WTC11 (cell line): Measurements from ENCODE around the gene TM7SF3. TPM values are rescaled to one million over a fixed set of nuclear protein-coding genes. Genes with fewer than 3 reads are reported as not detected.

ENCODE experiments used
- ATAC-seq: fragments of 200-7000 bp; cut with Tn5 transposase; 2 replicates; pipeline ENCODE4 v1.10.0; 2021; ENCODE audit warnings: mild to moderate bottlenecking, moderate library complexity
- CTCF ChIA-PET: fragments of 300-600 bp; sonication (Branson Sonifier 250); formaldehyde crosslinking; loops from one replicate; lab custom pipeline; 2021; ENCODE audit warnings: antibody characterized with exemption; lab: Charles Lee
- POLR2A ChIA-PET: fragments of 350-600 bp; sonication (Branson Sonifier 250); formaldehyde crosslinking; loops from one replicate; lab custom pipeline; 2021; ENCODE audit warnings: antibody characterized with exemption; lab: Charles Lee
- DNase-seq: peaks from one replicate; pipeline ENCODE4 v3.0.0; 2021; ENCODE audit warnings: low spot score
- H3K27ac Mint-ChIP-seq: 2 replicates; pipeline ENCODE4 v1.8.0; 2021; ENCODE audit warnings: mixed read lengths
- H3K27me3 Mint-ChIP-seq: 2 replicates; pipeline ENCODE4 v1.8.0; 2021; ENCODE audit warnings: low read depth, mild to moderate bottlenecking, moderate library complexity, mixed read lengths
- H3K36me3 Mint-ChIP-seq: 2 replicates; pipeline ENCODE4 v1.8.0; 2021; ENCODE audit warnings: mixed read lengths
- H3K4me1 Mint-ChIP-seq: 2 replicates; pipeline ENCODE4 v1.8.0; 2022; ENCODE audit warnings: mixed read lengths
- H3K4me3 Mint-ChIP-seq: 2 replicates; pipeline ENCODE4 v1.8.0; 2021; ENCODE audit warnings: mild to moderate bottlenecking, moderate library complexity, mixed read lengths
- H3K9me3 Mint-ChIP-seq: 2 replicates; pipeline ENCODE4 v1.8.0; 2021; ENCODE audit warnings: mixed read lengths
- CREB1 ChIP-seq: sonication (generic); formaldehyde crosslinking; IDR thresholded peaks from 2 replicates; pipeline ENCODE4 v1.8.0; 2023; ENCODE audit warnings: mild to moderate bottlenecking, missing genetic modification reagents
- CREM ChIP-seq: sonication (generic); formaldehyde crosslinking; IDR thresholded peaks from 2 replicates; pipeline ENCODE4 v1.8.1; 2022; ENCODE audit warnings: mild to moderate bottlenecking, missing genetic modification reagents, moderate library complexity
- FOXP1 ChIP-seq: sonication (generic); formaldehyde crosslinking; IDR thresholded peaks from 2 replicates; pipeline ENCODE4 v1.8.0; 2022; ENCODE audit warnings: missing genetic modification reagents, mild to moderate bottlenecking, moderate library complexity, borderline replicate concordance
- GRHL2 ChIP-seq: fragments of 250-450 bp; sonication (Bioruptor Pico); IDR thresholded peaks from 2 replicates; pipeline ENCODE4 v1.8.0; 2022; ENCODE audit warnings: mild to moderate bottlenecking, moderate library complexity; ENCODE audit not compliant: insufficient replicate concordance, severe bottlenecking
- JAZF1 ChIP-seq: fragments of 250-450 bp; sonication (Bioruptor Pico); IDR thresholded peaks from 2 replicates; pipeline ENCODE4 v1.9.0; 2021; ENCODE audit warnings: moderate library complexity, mild to moderate bottlenecking, inconsistent platforms
- KAT7 ChIP-seq: sonication (generic); formaldehyde crosslinking; IDR thresholded peaks from 2 replicates; pipeline ENCODE4 v1.8.1; 2023; ENCODE audit warnings: missing genetic modification reagents, mild to moderate bottlenecking, borderline replicate concordance
- NR3C1 ChIP-seq: sonication (generic); formaldehyde crosslinking; conservative IDR thresholded peaks from 2 replicates; pipeline ENCODE4 v1.8.1; 2023; ENCODE audit warnings: low read depth, mild to moderate bottlenecking, missing genetic modification reagents
- PREB ChIP-seq: sonication (generic); formaldehyde crosslinking; IDR thresholded peaks from 2 replicates; pipeline ENCODE4 v1.8.1; 2022; ENCODE audit warnings: mild to moderate bottlenecking, missing genetic modification reagents, moderate library complexity, borderline replicate concordance
- RELA ChIP-seq: sonication (generic); formaldehyde crosslinking; IDR thresholded peaks from 2 replicates; pipeline ENCODE4 v1.8.1; 2022; ENCODE audit warnings: missing genetic modification reagents, mild to moderate bottlenecking, borderline replicate concordance
- SMAD3 ChIP-seq: sonication (generic); formaldehyde crosslinking; IDR thresholded peaks from 2 replicates; pipeline ENCODE4 v1.8.0; 2022; ENCODE audit warnings: missing genetic modification reagents, mild to moderate bottlenecking, borderline replicate concordance
- SOX15 ChIP-seq: fragments of 250-450 bp; sonication (Bioruptor Pico); IDR thresholded peaks from 2 replicates; pipeline ENCODE4 v1.9.0; 2021; ENCODE audit warnings: mild to moderate bottlenecking
- TEAD1 ChIP-seq: sonication (generic); formaldehyde crosslinking; IDR thresholded peaks from 2 replicates; pipeline ENCODE4 v1.8.0; 2022; ENCODE audit warnings: mild to moderate bottlenecking, missing genetic modification reagents
- ZNF232 ChIP-seq: sonication (generic); formaldehyde crosslinking; IDR thresholded peaks from 2 replicates; pipeline ENCODE4 v1.8.0; 2022; ENCODE audit warnings: mild to moderate bottlenecking, missing genetic modification reagents
- ZNF263 ChIP-seq: sonication (generic); formaldehyde crosslinking; IDR thresholded peaks from 2 replicates; pipeline ENCODE4 v1.8.1; 2022; ENCODE audit warnings: low read depth, mild to moderate bottlenecking, moderate library complexity, missing genetic modification reagents
- ZNF423 ChIP-seq: fragments of 250-450 bp; sonication (Bioruptor Pico); IDR thresholded peaks from 2 replicates; pipeline ENCODE4 v2.1.2; 2022; ENCODE audit warnings: mild to moderate bottlenecking, moderate library complexity
- ZNF425 ChIP-seq: fragments of 250-450 bp; sonication (Bioruptor Pico); conservative IDR thresholded peaks from 2 replicates; pipeline ENCODE4 v1.9.0; 2021; ENCODE audit warnings: mild to moderate bottlenecking
- ZNF671 ChIP-seq: fragments of 250-450 bp; sonication (Bioruptor Pico); IDR thresholded peaks from 2 replicates; pipeline ENCODE4 v1.8.0; 2021; ENCODE audit warnings: mild to moderate bottlenecking
- total RNA-seq: library from RNA; stranded (reverse); gene quantifications from 3 replicates; pipeline ENCODE4 v1.2.3, GENCODE V29; 2021

TM7SF3 gene
- total RNA-seq, 1 experiment from 2014 or later: 75.3 TPM

GRCh38 chr12:27008081-27008480 lies 6.1 kb downstream of the TM7SF3 start:
- H3K27me3 Mint-ChIP-seq: no peaks in the 10 kb centered on the region
- H3K27ac Mint-ChIP-seq: no peak overlapping the region
- no peak overlapping the region for H3K4me3 Mint-ChIP-seq
- DNase-seq (no peak), ATAC-seq (no peak)
- peaks cover 47% of the 10 kb centered on the region for H3K4me1 Mint-ChIP-seq
- ChIA-PET CTCF (no interaction called here), POLR2A (no interaction called here)
- TF ChIP-seq SOX15 (no peak), KAT7 (CRISPR knock-in tag) (no peak), TEAD1 (CRISPR knock-in tag) (no peak), CREB1 (CRISPR knock-in tag) (no peak), ZNF232 (CRISPR knock-in tag) (no peak), GRHL2 (CRISPR knock-in tag) (no peak), PREB (CRISPR knock-in tag) (no peak), ZNF671 (CRISPR knock-in tag) (no peak), ZNF423 (CRISPR knock-in tag) (no peak), ZNF425 (CRISPR knock-in tag) (no peak), ZNF263 (CRISPR knock-in tag) (no peak), FOXP1 (CRISPR knock-in tag) (no peak), NR3C1 (CRISPR knock-in tag) (no peak), CREM (no peak)
- H3K9me3 Mint-ChIP-seq: no peaks in the 10 kb centered on the region
- H3K36me3 Mint-ChIP-seq: no peaks in the 10 kb centered on the region

- ChIA-PET CTCF (interaction anchor here (1.0 to 1.3 kb wide), 2 partner anchors 9 to 104 kb away, joined by 7 to 9 read pairs; no protein-coding TSS in a partner anchor), POLR2A (no interaction called here)
- no peak overlapping the region for H3K27ac Mint-ChIP-seq
- H3K9me3 Mint-ChIP-seq: no peaks in the 10 kb centered on the region
- ATAC-seq: no peak
- H3K36me3 Mint-ChIP-seq: peaks cover 3% of the 10 kb centered on the region
- no peak for TF ChIP-seq ZNF671 (CRISPR knock-in tag)
- TF ChIP-seq GRHL2 (CRISPR knock-in tag): no peak
- TF ChIP-seq SMAD3 (CRISPR knock-in tag): no peak
- no peak for TF ChIP-seq JAZF1
- no peaks in the 10 kb centered on the region for H3K27me3 Mint-ChIP-seq
- H3K4me3 Mint-ChIP-seq: no peak overlapping the region
- H3K4me1 Mint-ChIP-seq: peaks cover 39% of the 10 kb centered on the region
- DNase-seq: no peak
Measured at GRCh38 chr12:27006797-27007467, 7.3 kb downstream of the TM7SF3 start.

- Mint-ChIP-seq H3K4me3 (no peak overlapping the region), H3K4me1 (peaks cover 35% of the 10 kb centered on the region), H3K9me3 (no peaks in the 10 kb centered on the region), H3K36me3 (peaks cover 13% of the 10 kb centered on the region)
- ATAC-seq: no peak
- CTCF ChIA-PET: interaction anchor here (1.3 kb wide), 1 partner anchor 10 kb away, joined by 9 read pairs; no protein-coding TSS in a partner anchor
- no peak for TF ChIP-seq RELA (CRISPR knock-in tag)
- TF ChIP-seq, all 79 proteins: peak for 0
- 0 out of 2 replicates have a peak overlapping the region, but pooled peaks have one; percentile 10 for H3K27ac Mint-ChIP-seq
- POLR2A ChIA-PET: interaction anchor here (0.7 kb wide), 2 partner anchors 86 to 766 kb away, joined by 4 to 5 read pairs; no protein-coding TSS in a partner anchor
- H3K27me3 Mint-ChIP-seq: no peaks in the 10 kb centered on the region
- DNase-seq: no peak
Measured at GRCh38 chr12:27005495-27005894, 8.7 kb downstream of the TM7SF3 start.
